ENCODE data around the gene SORBS2.

SORBS2 gene

DNA sequence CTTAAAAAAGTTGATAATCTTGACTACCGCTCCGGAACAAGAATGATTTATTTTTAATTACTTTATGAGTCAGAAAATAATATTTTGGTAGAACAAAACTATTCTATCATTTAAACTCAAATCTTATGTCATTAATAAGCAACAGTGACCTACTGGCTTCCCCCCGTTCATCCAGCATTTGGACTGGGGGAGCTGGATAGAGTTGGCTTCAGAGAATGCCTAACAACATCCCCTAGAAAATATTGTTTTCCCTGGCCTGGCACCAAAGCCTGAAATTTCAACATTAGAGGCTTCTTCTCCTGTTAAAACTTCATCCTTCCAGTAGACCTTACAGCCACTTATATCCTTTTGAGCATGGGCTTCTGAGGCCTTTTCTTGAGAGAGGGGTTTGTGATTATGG lies 221.0 kb downstream of the SORBS2 start:
- Histone ChIP-seq H3K9ac (ENCODE audit: low read depth, low read length, poor library complexity, severe bottlenecking) (no peak overlapping the region), H3K36me3 (ENCODE audit: insufficient read depth, low read length) (no peaks in the 10 kb centered on the region), H3K4me2 (ENCODE audit: low read depth, low read length, poor library complexity, severe bottlenecking) (no peak overlapping the region), H3K4me1 (ENCODE audit: insufficient read depth, low read length, poor library complexity, severe bottlenecking) (no peaks in the 10 kb centered on the region), H3K27me3 (ENCODE audit: insufficient read depth, low read length, poor library complexity, severe bottlenecking) (no peaks in the 10 kb centered on the region), H3K79me2 (ENCODE audit: insufficient read depth, low read length) (no peaks in the 10 kb centered on the region), H2AFZ (ENCODE audit: low read length) (no peak overlapping the region), H3F3A (ENCODE audit: low read depth) (no peaks in the 10 kb centered on the region), H4K20me1 (ENCODE audit: insufficient read depth, low read length, poor library complexity, severe bottlenecking) (no peaks in the 10 kb centered on the region), H3K4me3 (ENCODE audit: low read length, poor library complexity, severe bottlenecking) (no peak overlapping the region), H3K9me2 (replicated peaks; ENCODE audit: low read depth, low read length) (no peaks in the 10 kb centered on the region), H3K9me3 (ENCODE audit: insufficient read depth, low read depth, low read length) (no peaks in the 10 kb centered on the region)
- TF ChIP-seq, protein P1, sequence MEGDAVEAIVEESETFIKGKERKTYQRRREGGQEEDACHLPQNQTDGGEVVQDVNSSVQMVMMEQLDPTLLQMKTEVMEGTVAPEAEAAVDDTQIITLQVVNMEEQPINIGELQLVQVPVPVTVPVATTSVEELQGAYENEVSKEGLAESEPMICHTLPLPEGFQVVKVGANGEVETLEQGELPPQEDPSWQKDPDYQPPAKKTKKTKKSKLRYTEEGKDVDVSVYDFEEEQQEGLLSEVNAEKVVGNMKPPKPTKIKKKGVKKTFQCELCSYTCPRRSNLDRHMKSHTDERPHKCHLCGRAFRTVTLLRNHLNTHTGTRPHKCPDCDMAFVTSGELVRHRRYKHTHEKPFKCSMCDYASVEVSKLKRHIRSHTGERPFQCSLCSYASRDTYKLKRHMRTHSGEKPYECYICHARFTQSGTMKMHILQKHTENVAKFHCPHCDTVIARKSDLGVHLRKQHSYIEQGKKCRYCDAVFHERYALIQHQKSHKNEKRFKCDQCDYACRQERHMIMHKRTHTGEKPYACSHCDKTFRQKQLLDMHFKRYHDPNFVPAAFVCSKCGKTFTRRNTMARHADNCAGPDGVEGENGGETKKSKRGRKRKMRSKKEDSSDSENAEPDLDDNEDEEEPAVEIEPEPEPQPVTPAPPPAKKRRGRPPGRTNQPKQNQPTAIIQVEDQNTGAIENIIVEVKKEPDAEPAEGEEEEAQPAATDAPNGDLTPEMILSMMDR (conservative IDR thresholded peaks at IDR 0.05; ENCODE audit: low read length), result no peak
- TF ChIP-seq EZH2phosphoT487 (IDR thresholded peaks at IDR 0.05; ENCODE audit: borderline replicate concordance), result no peak

DNA sequence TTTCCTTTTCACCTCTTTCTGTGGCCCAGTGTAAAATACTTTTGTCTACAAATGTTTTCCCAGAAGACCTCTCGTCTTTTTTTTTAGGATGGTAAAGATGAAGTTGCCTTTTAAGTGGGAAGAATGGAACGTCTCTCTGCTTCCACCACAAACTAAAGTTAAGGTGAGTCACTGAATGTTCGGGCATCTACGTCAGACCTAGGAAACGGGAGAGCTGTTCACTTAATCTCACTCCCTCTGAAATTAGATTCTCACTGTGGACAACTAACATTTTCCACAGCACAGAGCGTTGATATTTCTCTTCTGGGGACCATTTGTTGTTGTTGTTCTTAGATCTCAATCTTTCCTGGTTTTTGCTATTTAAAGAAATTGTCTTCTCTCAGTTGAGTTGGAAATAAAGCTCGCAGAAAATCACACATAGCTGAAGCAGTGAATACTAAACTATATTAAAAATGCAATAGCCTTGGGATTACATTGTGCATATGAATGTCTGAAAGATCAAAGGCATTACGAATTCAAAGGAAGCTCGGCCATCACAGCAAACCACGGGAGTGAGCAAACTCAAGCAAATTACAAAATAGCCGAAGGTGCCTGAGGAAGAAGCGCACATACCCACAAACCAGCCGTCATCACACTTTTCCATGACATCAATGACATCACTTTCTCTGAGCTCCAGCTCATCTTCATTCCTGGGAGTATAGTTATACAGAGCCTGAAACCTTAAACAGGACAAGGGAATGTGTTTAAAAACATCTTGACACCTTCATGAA lies 222.7 kb downstream of the SORBS2 start:
- H3K9ac ChIP-seq (ENCODE audit: low read depth, low read length, poor library complexity, severe bottlenecking), result no peak overlapping the region
- H3F3A ChIP-seq (ENCODE audit: low read depth), result no peaks in the 10 kb centered on the region
- no peak overlapping the region for H3K4me2 ChIP-seq (ENCODE audit: low read depth, low read length, poor library complexity, severe bottlenecking)
- no peaks in the 10 kb centered on the region for H3K27me3 ChIP-seq (ENCODE audit: insufficient read depth, low read length, poor library complexity, severe bottlenecking)
- H3K79me2 ChIP-seq (ENCODE audit: insufficient read depth, low read length), result no peaks in the 10 kb centered on the region
- H3K4me1 ChIP-seq (ENCODE audit: insufficient read depth, low read length, poor library complexity, severe bottlenecking), result no peaks in the 10 kb centered on the region
- H4K20me1 ChIP-seq (ENCODE audit: insufficient read depth, low read length, poor library complexity, severe bottlenecking), result no peaks in the 10 kb centered on the region
- no peaks in the 10 kb centered on the region for H3K36me3 ChIP-seq (ENCODE audit: insufficient read depth, low read length)
- no peaks in the 10 kb centered on the region for H3K9me3 ChIP-seq (ENCODE audit: insufficient read depth, low read depth, low read length)
- no peak overlapping the region for H3K4me3 ChIP-seq (ENCODE audit: low read length, poor library complexity, severe bottlenecking)
- TF ChIP-seq, protein P1 (conservative IDR thresholded peaks at IDR 0.05; ENCODE audit: low read length), result no peak
- TF ChIP-seq EZH2phosphoT487 (IDR thresholded peaks at IDR 0.05; ENCODE audit: borderline replicate concordance), result no peak
- no peak overlapping the region for H2AFZ ChIP-seq (ENCODE audit: low read length)
- no peaks in the 10 kb centered on the region for H3K9me2 ChIP-seq (replicated peaks; ENCODE audit: low read depth, low read length)

DNA sequence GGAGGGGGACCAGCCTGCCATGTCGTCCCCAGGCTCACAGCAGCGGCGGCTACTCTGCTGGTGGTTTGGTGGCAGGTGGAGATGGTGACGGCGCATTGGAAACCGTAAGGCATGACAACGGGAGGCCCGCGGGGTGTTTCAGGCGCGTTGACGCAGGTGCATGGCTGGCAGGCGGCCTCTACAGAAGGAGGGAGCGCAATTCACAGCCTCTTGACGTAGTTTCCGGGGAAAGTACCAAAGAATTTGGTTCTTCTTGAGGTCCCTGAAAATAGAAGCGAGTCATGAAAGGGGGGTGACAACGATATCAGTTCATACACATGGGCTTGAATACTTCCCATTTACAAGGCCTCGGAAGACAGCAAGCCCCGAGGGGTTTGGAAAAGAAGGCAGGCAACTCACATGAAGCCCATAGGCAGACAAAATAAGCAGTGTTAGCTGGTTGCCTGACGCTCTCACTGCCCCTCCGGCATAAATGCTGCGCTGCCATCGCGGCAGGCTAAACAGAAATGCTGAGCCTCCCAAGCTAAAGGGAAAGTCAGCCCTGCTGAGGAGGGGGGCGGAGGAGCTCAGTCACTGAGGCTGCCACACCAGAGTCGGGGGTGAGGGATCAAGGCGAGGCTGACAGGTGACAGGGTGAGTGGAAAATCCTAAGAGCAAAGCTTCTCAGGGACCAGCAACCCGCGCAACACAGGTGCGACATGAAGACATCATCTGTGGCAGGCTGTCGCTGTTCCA lies 224.4 kb downstream of the SORBS2 start:
- H3F3A ChIP-seq (ENCODE audit: low read depth), result no peaks in the 10 kb centered on the region
- no peak overlapping the region for H3K4me2 ChIP-seq (ENCODE audit: low read depth, low read length, poor library complexity, severe bottlenecking)
- H4K20me1 ChIP-seq (ENCODE audit: insufficient read depth, low read length, poor library complexity, severe bottlenecking), result no peaks in the 10 kb centered on the region
- TF ChIP-seq EZH2phosphoT487 (IDR thresholded peaks at IDR 0.05; ENCODE audit: borderline replicate concordance), result no peak
- TF ChIP-seq, protein P1 (conservative IDR thresholded peaks at IDR 0.05; ENCODE audit: low read length), result no peak
- H3K79me2 ChIP-seq (ENCODE audit: insufficient read depth, low read length), result no peaks in the 10 kb centered on the region
- no peak overlapping the region for H3K9ac ChIP-seq (ENCODE audit: low read depth, low read length, poor library complexity, severe bottlenecking)
- H3K9me3 ChIP-seq (ENCODE audit: insufficient read depth, low read depth, low read length), result no peaks in the 10 kb centered on the region
- H3K4me1 ChIP-seq (ENCODE audit: insufficient read depth, low read length, poor library complexity, severe bottlenecking), result no peaks in the 10 kb centered on the region
- no peaks in the 10 kb centered on the region for H3K9me2 ChIP-seq (replicated peaks; ENCODE audit: low read depth, low read length)
- no peak overlapping the region for H2AFZ ChIP-seq (ENCODE audit: low read length)
- H3K36me3 ChIP-seq (ENCODE audit: insufficient read depth, low read length), result no peaks in the 10 kb centered on the region
- no peak overlapping the region for H3K4me3 ChIP-seq (ENCODE audit: low read length, poor library complexity, severe bottlenecking)
- no peaks in the 10 kb centered on the region for H3K27me3 ChIP-seq (ENCODE audit: insufficient read depth, low read length, poor library complexity, severe bottlenecking)

All from Loucy (cell line).